GM12892 (cell line): Measurements from ENCODE around the gene CORO2A.

Source experiments
- POLR2A ChIP-seq: IDR thresholded peaks from 2 replicates; pipeline ENCODE4 v1.6.1; 2011; ENCODE audit warnings: low read depth, low read length, control low read depth
- POLR2AphosphoS5 ChIP-seq: IDR thresholded peaks from 2 replicates; pipeline ENCODE4 v1.6.1; 2011; ENCODE audit warnings: low read depth, low read length, control low read depth
- TAF1 ChIP-seq: IDR thresholded peaks from 2 replicates; pipeline ENCODE4 v1.6.1; 2011; ENCODE audit warnings: low read depth, mild to moderate bottlenecking, control low read depth, low read length, borderline replicate concordance

GRCh38 chr9:98108531-98109031 is 83.9 kb downstream of the CORO2A start:
- no peak for TF ChIP-seq POLR2A
- TF ChIP-seq POLR2AphosphoS5: no peak
- TF ChIP-seq TAF1: no peak
